HuH-7 (cell line): ENCODE data around the gene CD248.
A peak's percentile ranks its signal among the peaks of the same experiment; 100 is the strongest.

Experiments
- DNase-seq: peaks from one replicate; pipeline ENCODE4 v3.0.0; 2011; ENCODE audit warnings: low spot score

Gene CD248

GRCh38 chr11:66341502-66342126 is 24.8 kb upstream of the CD248 start:
- DNase-seq: no peak

DNA sequence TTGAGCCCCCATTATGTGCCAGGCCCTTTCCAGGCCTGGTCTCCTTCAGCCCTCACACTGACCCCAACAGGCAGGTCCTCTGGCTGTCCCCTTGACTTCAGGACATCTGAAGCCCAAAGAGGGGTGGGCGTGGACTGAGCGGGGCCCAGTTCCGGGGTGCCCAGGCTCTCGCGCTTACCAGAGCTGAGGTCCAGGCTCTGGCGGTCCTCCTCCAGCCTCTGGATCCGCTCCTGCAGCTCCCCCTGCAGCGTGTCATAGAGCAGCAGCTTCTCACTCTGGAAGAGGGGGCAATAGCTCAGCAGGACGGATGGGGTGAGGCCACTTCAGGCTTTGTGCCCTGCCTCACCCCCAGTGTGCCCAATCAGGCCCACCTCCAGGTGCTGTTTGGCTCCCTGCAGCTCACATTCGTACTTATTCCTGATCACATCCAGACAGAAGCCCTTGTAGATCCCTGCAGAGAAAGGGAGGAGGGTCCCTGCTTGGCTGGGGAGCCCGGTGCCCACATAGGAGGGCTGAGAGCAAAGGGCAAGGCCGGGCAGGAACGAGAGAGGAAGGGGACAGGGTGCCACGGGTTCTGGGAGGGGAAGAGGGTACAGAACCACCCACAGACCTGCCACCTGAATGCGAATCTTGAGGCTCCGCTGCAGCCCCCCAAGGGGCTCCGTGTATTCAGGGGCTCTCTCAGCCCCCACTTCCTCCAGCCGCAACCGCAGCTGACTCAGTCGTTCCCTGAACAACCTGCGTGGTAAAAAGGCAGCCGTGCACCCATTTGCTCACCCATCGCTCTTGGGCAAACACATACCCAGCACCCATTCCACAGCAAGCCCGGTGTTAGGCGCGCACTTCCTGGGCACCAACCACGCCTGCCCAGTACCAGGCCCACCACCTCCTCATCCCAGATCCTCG is 24.0 kb upstream of the CD248 start:
- no peak for DNase-seq

- DNase-seq: no peak
Measured at GRCh38 chr11:66339686-66340483, 23.0 kb upstream of the CD248 start.

GRCh38 chr11:66339162-66339675 is 22.4 kb upstream of the CD248 start:
- DNase-seq: no peak

- no peak for DNase-seq
Measured at GRCh38 chr11:66338276-66339161, 21.7 kb upstream of the CD248 start.

DNA sequence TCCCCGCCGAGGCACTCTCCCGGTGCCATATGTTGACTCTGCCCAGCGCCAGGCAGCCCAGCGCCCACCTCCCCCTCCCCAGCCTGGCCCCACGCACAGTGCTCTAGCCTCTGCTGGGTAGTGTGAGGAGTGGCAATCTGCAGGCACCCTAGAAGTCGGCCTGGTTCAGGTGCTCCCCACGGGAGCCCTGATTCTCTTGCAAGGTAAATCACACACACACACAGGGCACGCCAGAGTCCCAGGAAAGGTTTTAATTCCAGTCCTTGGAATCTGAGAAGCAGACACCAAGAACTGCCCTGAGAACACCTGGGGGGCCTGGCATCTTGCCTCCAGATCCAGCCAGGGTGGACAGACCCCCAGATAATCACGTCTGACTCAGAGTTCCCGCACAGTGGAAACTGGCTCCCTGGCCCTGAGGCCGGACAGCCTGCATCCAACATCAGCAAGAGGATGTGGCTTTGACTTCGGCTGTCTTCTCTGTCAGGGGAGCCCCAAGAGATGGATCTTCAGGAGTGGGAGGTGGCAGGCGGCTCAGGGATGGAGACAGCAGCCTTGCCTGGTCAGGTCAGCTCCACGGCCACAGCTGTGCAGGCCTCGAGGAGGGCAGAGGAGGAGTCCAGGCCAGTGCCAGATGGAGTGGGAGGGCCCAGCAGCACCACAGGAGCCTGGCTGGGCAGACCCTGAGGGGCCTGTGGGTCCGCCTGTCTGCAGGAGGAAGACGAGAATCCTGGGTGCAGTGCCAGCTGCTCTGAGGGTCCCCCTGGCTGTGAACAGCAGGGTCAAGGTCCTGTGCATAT is 20.5 kb upstream of the CD248 start:
- DNase-seq: no peak

- peak; percentile 100 for DNase-seq
Measured at GRCh38 chr11:66336234-66337102, 19.6 kb upstream of the CD248 start, which contains the start of gene RIN1. RIN1 (minus strand) TSS chr11:66336434; CDS start chr11:66336402, 32 bp downstream.

GRCh38 chr11:66335531-66336233 is 18.8 kb upstream of the CD248 start:
- no peak for DNase-seq

- DNase-seq: no peak
Measured at GRCh38 chr11:66334605-66335442, 18.0 kb upstream of the CD248 start.

DNA sequence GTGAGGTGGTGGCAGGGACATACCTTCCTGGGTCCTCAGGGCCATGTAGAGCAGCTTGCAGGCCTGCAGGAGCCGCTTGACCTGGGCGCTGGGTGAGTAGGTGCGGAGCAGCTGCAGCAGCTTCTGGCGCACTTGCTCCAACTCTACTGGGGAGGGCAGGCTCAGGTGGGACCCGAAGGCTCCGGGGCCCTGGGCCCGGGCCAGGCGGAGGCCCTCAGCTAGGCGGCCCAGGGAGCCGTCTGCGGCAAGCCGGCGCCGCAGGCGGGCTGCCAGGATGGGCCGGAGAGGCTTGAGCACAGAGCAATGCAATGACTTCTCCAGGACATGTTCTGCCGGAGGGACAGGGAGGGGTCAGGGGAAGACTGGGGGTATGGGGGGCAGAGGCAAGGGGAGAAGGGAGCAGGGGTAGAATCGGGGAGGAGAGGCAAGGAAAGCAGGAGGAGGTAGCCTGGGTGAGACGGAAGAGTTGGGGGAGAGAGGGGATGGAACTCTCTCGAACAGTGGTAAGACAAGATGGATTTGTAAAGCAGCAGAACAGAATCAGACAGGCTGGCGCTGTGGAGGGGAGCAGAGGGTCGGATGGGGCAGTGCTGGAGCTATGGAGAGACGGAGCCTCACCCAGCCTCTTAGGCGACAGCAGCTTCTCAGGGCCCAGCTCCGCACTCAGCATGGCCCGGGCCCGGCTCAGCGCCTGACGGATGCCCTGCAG is 17.2 kb upstream of the CD248 start:
- no peak for DNase-seq

GRCh38 chr11:66333220-66333877 is 16.5 kb upstream of the CD248 start:
- no peak for DNase-seq

DNA sequence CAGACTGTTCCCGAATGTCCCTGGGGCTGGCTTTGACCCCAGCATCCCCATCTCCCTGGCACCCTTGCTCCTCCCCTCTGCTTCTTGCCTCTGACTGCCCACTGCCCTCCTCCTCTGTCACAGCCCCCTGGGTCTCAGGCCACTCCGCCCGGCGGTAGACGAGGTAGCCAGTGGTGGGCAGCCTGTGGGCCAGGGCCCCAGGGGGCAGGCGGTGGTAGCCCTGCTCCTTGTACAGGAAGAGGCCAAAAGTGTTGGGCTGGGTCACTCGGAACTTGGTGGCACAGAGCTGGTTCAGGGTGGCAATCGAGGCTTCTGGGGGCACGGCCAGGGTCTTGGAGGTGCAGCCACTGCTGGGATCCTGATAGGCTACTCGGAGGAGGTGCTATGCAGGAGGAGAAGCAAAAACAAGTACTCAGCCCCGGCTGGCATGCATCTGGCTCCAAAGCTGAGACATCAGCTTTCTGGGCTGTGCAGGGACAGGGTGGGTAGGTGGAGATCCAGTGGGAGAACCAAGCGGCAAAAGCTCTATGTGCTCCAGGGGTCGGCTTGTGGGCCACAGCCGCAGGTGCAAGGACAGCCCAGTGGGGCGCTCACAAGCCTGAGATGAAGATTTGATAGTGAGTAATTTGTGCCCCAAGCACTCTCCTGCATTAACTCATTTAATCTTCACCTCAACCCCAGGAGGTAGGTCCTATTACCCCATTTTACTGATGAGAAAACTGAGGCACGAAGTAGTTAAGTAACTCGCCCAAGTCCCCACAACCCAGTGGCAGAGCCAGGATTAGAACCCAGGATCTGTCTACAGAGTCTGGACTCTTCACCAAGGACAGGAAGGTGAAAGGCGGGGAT is 15.8 kb upstream of the CD248 start:
- DNase-seq: no peak

DNA sequence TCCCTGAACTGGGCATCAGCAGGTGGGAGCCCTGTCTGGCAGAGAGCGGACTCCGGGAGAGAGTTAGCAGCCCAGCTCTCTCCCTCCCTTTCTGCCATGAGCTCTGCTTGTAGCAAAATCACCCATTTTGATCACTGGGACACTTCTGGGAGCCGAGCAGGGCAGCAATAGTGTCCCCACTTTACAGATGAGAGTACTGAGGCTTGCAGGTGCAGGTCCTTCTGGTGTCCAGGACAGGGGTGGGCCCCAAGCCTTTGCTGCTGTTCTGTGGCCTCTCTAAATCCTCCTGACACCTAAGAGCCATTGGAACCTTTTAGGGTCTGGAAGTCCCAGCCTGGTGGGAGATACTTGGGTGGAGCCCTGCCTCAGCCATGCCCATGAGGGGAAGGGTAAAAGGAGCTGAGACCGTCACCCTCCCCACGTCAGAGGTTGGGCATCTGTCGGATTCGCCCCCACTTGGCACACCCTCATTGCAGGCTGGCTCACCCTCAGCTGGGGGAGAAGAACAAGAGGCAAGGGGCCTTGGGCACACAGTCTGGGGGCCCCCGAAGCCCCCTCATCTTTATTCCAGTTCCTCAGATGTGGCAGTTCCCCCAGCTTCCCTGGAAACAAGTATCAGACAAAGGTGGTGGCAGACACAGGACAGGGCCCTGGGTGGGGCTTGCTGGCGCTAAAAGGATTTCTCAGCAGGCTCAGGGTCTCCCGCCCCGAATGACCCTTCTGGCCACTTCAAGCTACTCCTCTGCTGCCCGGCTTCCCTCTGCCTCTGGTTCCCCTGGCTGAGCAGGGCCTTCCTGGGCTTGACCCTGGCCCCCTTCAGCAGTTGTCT is 14.9 kb upstream of the CD248 start:
- DNase-seq: no peak

GRCh38 chr11:66330931-66331330 is 14.1 kb upstream of the CD248 start:
- no peak for DNase-seq

DNA sequence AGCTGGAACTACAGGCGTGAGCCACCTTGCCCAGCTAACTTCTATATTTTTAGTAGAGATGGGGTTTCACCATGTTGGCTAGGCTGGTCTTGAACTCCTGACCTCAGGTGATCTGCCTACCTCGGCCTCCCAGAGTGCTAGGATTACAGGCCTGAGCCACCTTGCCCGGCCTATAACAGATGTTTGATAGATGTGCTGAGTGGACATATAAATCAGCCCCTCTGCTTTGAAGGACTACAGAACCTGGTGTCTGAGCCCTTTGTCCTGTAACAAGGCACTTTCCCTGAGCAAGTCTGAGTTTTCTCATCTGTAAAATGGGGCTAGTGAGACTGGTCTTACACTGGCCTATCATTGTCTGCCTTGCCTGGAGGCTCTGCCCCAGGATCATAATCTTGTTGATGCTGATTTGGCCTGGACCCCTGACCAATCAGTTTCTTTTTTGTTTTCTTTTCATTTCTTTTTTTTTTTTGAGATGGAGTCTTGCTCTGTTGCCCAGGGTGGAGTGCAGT is 12.4 kb upstream of the CD248 start:
- no peak for DNase-seq
